NCI-H128 (cell line): ENCODE results near the gene HEXIM2.
"Not testable (repeated sequence)": the region's sequence is repeated elsewhere in the genome, so short reads cannot be mapped to it uniquely, and the experiment has no call there.

Experiments
- DNase-seq: peaks from one replicate; lab custom pipeline; 2025; ENCODE audit not compliant: unreplicated experiment; lab: John Stamatoyannopoulos, UW

Gene HEXIM2

GRCh38 chr17:45161288-45162024, at the start of gene HEXIM2:
Gene HEXIM2 (plus strand): TSS chr17:45161875. CDS start chr17:45162794, 919 bp downstream.
- DNase-seq = peak; percentile 98

GRCh38 chr17:45112559-45113423, 48.9 kb upstream of the HEXIM2 start:
- DNase-seq = no peak

- no peak for DNase-seq
These were observed 48.3 kb upstream of the HEXIM2 start for GRCh38 chr17:45113424-45113754.

- DNase-seq = no peak
These were observed 47.4 kb upstream of the HEXIM2 start for GRCh38 chr17:45114117-45114932.

- DNase-seq = no peak
These were observed 46.6 kb upstream of the HEXIM2 start for GRCh38 chr17:45115015-45115625.

GRCh38 chr17:45115871-45116270, 45.8 kb upstream of the HEXIM2 start:
- no peak for DNase-seq

GRCh38 chr17:45116434-45117016, 45.1 kb upstream of the HEXIM2 start:
- no peak for DNase-seq

- DNase-seq = no peak
These were observed 44.3 kb upstream of the HEXIM2 start for GRCh38 chr17:45117334-45117733.

GRCh38 chr17:45117848-45118646, 43.6 kb upstream of the HEXIM2 start:
- no peak for DNase-seq

- no peak for DNase-seq
These were observed 43.0 kb upstream of the HEXIM2 start for GRCh38 chr17:45118691-45119090.

- DNase-seq = no peak
These were observed 41.7 kb upstream of the HEXIM2 start for GRCh38 chr17:45119964-45120363.

- no peak for DNase-seq
These were observed 41.1 kb upstream of the HEXIM2 start for GRCh38 chr17:45120558-45120957.

GRCh38 chr17:45121055-45121454, 40.6 kb upstream of the HEXIM2 start:
- no peak for DNase-seq

GRCh38 chr17:45123076-45123770, 38.5 kb upstream of the HEXIM2 start:
- DNase-seq = no peak

- no peak for DNase-seq
These were observed 37.5 kb upstream of the HEXIM2 start for GRCh38 chr17:45123930-45124796.

- not testable (repeated sequence) for DNase-seq
These were observed 36.9 kb upstream of the HEXIM2 start for GRCh38 chr17:45124797-45125122.

GRCh38 chr17:45125509-45125908, 36.2 kb upstream of the HEXIM2 start:
- no peak for DNase-seq

GRCh38 chr17:45127207-45127547, 34.5 kb upstream of the HEXIM2 start:
- no peak for DNase-seq
